Endothelial cell of umbilical vein (primary cell): ENCODE measurements around the gene ZMYM3. TPM values are rescaled to one million over a fixed set of nuclear protein-coding genes. Genes with fewer than 3 reads are reported as not detected.
A peak's percentile ranks its signal among the peaks of the same experiment; 100 is the strongest.

ENCODE experiments used
- BruUV-seq: library from RNA; stranded (reverse); fragments of 400-500 nt; replicated peaks from 2 replicates; lab custom pipeline; 2021; lab: Mats Ljungman, UMichigan
- CTCF ChIA-PET: fragments of 300-600, 350-600 bp; sonication (Branson Sonifier 250); formaldehyde crosslinking; loops from one replicate; lab custom pipeline; 2021; ENCODE audit warnings: antibody characterized with exemption, inconsistent platforms; lab: Charles Lee
- POLR2A ChIA-PET: fragments of 300-600, 350-600 bp; sonication (Branson Sonifier 250); formaldehyde crosslinking; loops from one replicate; lab custom pipeline; 2021; ENCODE audit warnings: antibody characterized with exemption, inconsistent platforms; lab: Charles Lee
- DNase-seq: peaks from one replicate; pipeline ENCODE4 v3.0.0-alpha.2; 2011; ENCODE audit warnings: low read depth, low spot score
- FAIRE-seq: peaks from 2 replicates; lab custom pipeline; 2011; peaks lifted over from hg19 to GRCh38; lab: Jason Lieb, UNC
- H2AFZ ChIP-seq: 2 replicates; pipeline ENCODE4 v1.6.0; 2012; ENCODE audit warnings: low read depth, low read length, control low read depth, inconsistent platforms
- H3K27ac ChIP-seq: 2 replicates; pipeline ENCODE4 v1.5.1; 2011; ENCODE audit warnings: low read depth, mild to moderate bottlenecking, control low read depth, low read length, moderate library complexity; ENCODE audit not compliant: insufficient read depth
- H3K27me3 ChIP-seq, 2 experiments: 2 replicates each; pipeline versions ENCODE4 v1.6.0 to v1.6.1; 2011; ENCODE audit warnings: low read length in 2 of 2, mixed read lengths in 1 of 2; ENCODE audit not compliant: control insufficient read depth in 2 of 2, insufficient read depth in 2 of 2
- H3K36me3 ChIP-seq, 2 experiments: 2 replicates in 1 of 2; 3 replicates in 1 of 2; pipeline ENCODE4 v1.5.1; 2011; ENCODE audit warnings: low read length in 2 of 2, mild to moderate bottlenecking in 1 of 2, moderate library complexity in 1 of 2; ENCODE audit not compliant: control insufficient read depth in 2 of 2, insufficient read depth in 2 of 2; ENCODE audit errors: extremely low read depth in 1 of 2
- H3K4me1 ChIP-seq: 3 replicates; pipeline ENCODE4 v1.5.1; 2011; ENCODE audit warnings: mild to moderate bottlenecking, low read length; ENCODE audit not compliant: control insufficient read depth, insufficient read depth; ENCODE audit errors: extremely low read depth
- H3K4me2 ChIP-seq: 2 replicates; pipeline ENCODE4 v1.6.1; 2011; ENCODE audit warnings: low read length, control low read depth, mixed read lengths; ENCODE audit not compliant: insufficient read depth
- H3K4me3 ChIP-seq, 3 experiments: fragments of 200-600 bp in 1 of 3; sonication (generic), shearing (Covaris generic) in 1 of 3; replicated peaks in 1 of 3; 2 replicates each; pipeline ENCODE4 v1.5.1; 2011 to 2016; ENCODE audit warnings: control low read depth in 3 of 3, low read length in 3 of 3, mild to moderate bottlenecking in 2 of 3, inconsistent platforms in 1 of 3, low read depth in 1 of 3, moderate library complexity in 1 of 3; ENCODE audit not compliant: insufficient read depth in 1 of 3
- H3K79me2 ChIP-seq: 2 replicates; pipeline ENCODE4 v1.6.0; 2012; ENCODE audit warnings: low read length, inconsistent platforms; ENCODE audit not compliant: control insufficient read depth, insufficient read depth
- H3K9ac ChIP-seq: replicated peaks from 2 replicates; pipeline ENCODE3; 2011; ENCODE audit warnings: low read length, control low read depth; ENCODE audit not compliant: insufficient read depth; ENCODE audit errors: extremely low read depth
- H3K9me1 ChIP-seq: replicated peaks from 3 replicates; pipeline ENCODE4 v1.6.0; 2011; ENCODE audit warnings: mild to moderate bottlenecking, low read length; ENCODE audit not compliant: control insufficient read depth, insufficient read depth; ENCODE audit errors: extremely low read depth
- H3K9me3 ChIP-seq: replicated peaks from 2 replicates; pipeline ENCODE4 v1.5.1; 2012; ENCODE audit warnings: low read length, inconsistent platforms; ENCODE audit not compliant: control insufficient read depth, insufficient read depth
- H4K20me1 ChIP-seq: replicated peaks from 2 replicates; pipeline ENCODE3; 2011; ENCODE audit warnings: mild to moderate bottlenecking, low read length; ENCODE audit not compliant: control insufficient read depth, insufficient read depth; ENCODE audit errors: extremely low read depth
- CTCF ChIP-seq, 2 donors: IDR thresholded peaks; 1 replicate in 1 of 2; 2 replicates in 1 of 2; pipeline ENCODE4 v1.5.1; 2011; ENCODE audit warnings: low read length in 2 of 2, mild to moderate bottlenecking in 2 of 2, moderate library complexity in 2 of 2, control low read depth in 1 of 2, inconsistent platforms in 1 of 2, low read depth in 1 of 2; ENCODE audit not compliant: insufficient read depth in 1 of 2; ENCODE audit errors: extremely low read depth in 1 of 2
- FOS ChIP-seq: IDR thresholded peaks from 2 replicates; pipeline ENCODE4 v1.6.1; 2011; ENCODE audit warnings: mild to moderate bottlenecking, low read length, moderate library complexity, borderline replicate concordance; ENCODE audit not compliant: insufficient read depth
- MAX ChIP-seq: IDR thresholded peaks from 2 replicates; pipeline ENCODE4 v1.6.1; 2011; ENCODE audit not compliant: insufficient read depth, insufficient read length
- MYC ChIP-seq: IDR thresholded peaks from one replicate; pipeline ENCODE4 v1.6.1; 2011; ENCODE audit warnings: mild to moderate bottlenecking, low read depth, low read length
- POLR2A ChIP-seq: IDR thresholded peaks from 2 replicates; pipeline ENCODE4 v1.6.1; 2012; ENCODE audit warnings: low read depth, mild to moderate bottlenecking, control low read depth, low read length
- dilution Hi-C: fragments of 300-500 bp; cut with MboI; formaldehyde crosslinking; loops from one replicate; pipeline ENCODE4 v1.15.0; 2019; ENCODE audit warnings: low sequenced_read_pairs; ENCODE audit not compliant: extremely low pct_ligation_motif_present
- intact Hi-C: fragments of 100-400 bp; cut with micrococcal nuclease; formaldehyde crosslinking; loops from one replicate; pipeline ENCODE4 v1.10.0; 2022
- polyA plus RNA-seq, 4 experiments: library from polyadenylated mRNA; depleted of rRNA in 3 of 4; stranded (reverse) in 3 of 4; unstranded in 1 of 4; fragments of >200 nt; gene quantifications; 2 replicates each; pipeline versions ENCODE4 v1.2.1 to v1.2.3, GENCODE V29; 2011 to 2012; ENCODE audit warnings: missing spikeins in 1 of 4
- total RNA-seq: library from RNA; stranded (reverse); gene quantifications from 2 replicates; pipeline ENCODE4 v1.2.3, GENCODE V29; 2021

ZMYM3 gene
- total and polyA plus RNA-seq, 2 donors (not counting 3 experiments of a cell fraction or from before 2014, with no cell fraction given), result 26.5 to 32.9 TPM

GRCh38 chrX:71253253-71254091, 468 bp downstream of the ZMYM3 start:
- Histone ChIP-seq H3K79me2 (peaks cover 7% of the 10 kb centered on the region), H3K4me3 (peak overlapping the region; percentile 80 to 96 (median 94)), H2AFZ (peak overlapping the region; percentile 88), H3K9me3 (no peaks in the 10 kb centered on the region), H3K27me3 (no peaks in the 10 kb centered on the region), H4K20me1 (no peaks in the 10 kb centered on the region), H3K4me1 (peaks cover 8% of the 10 kb centered on the region), H3K4me2 (peak overlapping the region; percentile 63), H3K27ac (peak overlapping the region; percentile 51), H3K36me3 (peaks cover 0 to 14% of the 10 kb centered on the region in 2 experiments), H3K9ac (peak overlapping the region; percentile 83), H3K9me1 (no peaks in the 10 kb centered on the region)
- TF ChIP-seq CTCF (IDR thresholded peaks at IDR 0.05; ENCODE audit: extremely low read depth in 1 of 2, insufficient read depth in 1 of 2, low read depth in 1 of 2, low read length in 2 of 2) (peak; percentile 35 to 65), FOS (no peak)
- ChIA-PET CTCF (interaction anchor here (1.8 kb wide), 1 partner anchor 30 kb away, joined by 6 read pairs; the partner anchor contains the start of gene NONO), POLR2A (interaction anchor here (2.1 kb wide), 1 partner anchor 30 kb away, joined by 6 read pairs; the partner anchor contains the start of gene NONO)
- no TSS peak for BruUV-seq
- dilution Hi-C loops (no loop called here), intact Hi-C loops (loop anchor here (1.0 kb wide), 2 partner anchors 30 to 113 kb away; partner anchors contain the start of genes NONO and TAF1)
- DNase-seq (peak; percentile 58), FAIRE-seq (peak; percentile 40)

- peaks cover 8% of the 10 kb centered on the region for H3K4me1 ChIP-seq
- H3K79me2 ChIP-seq, result peaks cover 7% of the 10 kb centered on the region
- no peak overlapping the region for H3K4me3 ChIP-seq
- H3K27me3 ChIP-seq, result no peaks in the 10 kb centered on the region
- no peaks in the 10 kb centered on the region for H4K20me1 ChIP-seq
- peaks cover 0 to 24% of the 10 kb centered on the region in 2 experiments for H3K36me3 ChIP-seq
- H3K4me2 ChIP-seq, result no peak overlapping the region
- no peaks in the 10 kb centered on the region for H3K9me3 ChIP-seq
- POLR2A ChIA-PET, result interaction anchor here (0.5 kb wide), 1 partner anchor 172 kb away, joined by 3 read pairs; no protein-coding TSS in a partner anchor
- H3K27ac ChIP-seq, result no peak overlapping the region
- DNase-seq (no peak), FAIRE-seq (no peak)
- TF ChIP-seq MYC (no peak), POLR2A (no peak), MAX (no peak)
- dilution Hi-C loops, result no loop called here
- intact Hi-C loops, result no loop called here
- no peak overlapping the region for H2AFZ ChIP-seq
- CTCF ChIA-PET, result no interaction called here
- H3K9ac ChIP-seq, result no peak overlapping the region
- H3K9me1 ChIP-seq, result no peaks in the 10 kb centered on the region
- no TSS peak for BruUV-seq
Observed at GRCh38 chrX:71252221-71252620, 1.7 kb downstream of the ZMYM3 start.
